HG02981 (cell line): ENCODE measurements around the gene LRMDA.

Source experiments
- ATAC-seq: cut with Tn5 transposase; IDR thresholded peaks from one replicate; pipeline ENCODE4 v1.9.1; 2021; ENCODE audit warnings: mild to moderate bottlenecking, moderate library complexity; ENCODE audit not compliant: unreplicated experiment

LRMDA gene

GRCh38 chr10:76000550-76000949 lies 569.1 kb downstream of the LRMDA start:
- ATAC-seq: no peak

- no peak for ATAC-seq
These were observed 569.6 kb downstream of the LRMDA start for GRCh38 chr10:76001019-76001418.

DNA sequence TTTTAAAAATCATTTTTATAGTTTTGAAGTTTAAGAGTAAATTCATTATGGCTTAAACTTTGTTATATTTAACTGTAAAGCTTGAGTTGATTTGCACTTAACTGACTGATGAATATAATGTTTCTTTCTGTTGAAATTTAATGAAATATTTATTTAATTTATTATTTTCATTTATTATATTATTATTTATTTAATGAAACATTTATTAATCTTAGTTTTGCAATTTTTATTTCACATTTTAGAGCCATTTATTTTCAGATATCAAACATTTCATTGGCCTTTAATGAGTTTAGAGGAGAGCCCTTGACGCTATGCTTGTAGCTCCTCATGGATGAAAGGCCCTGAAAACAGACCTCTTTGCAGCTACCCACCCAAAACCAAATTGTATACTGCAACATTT lies 570.0 kb downstream of the LRMDA start:
- ATAC-seq: no peak

DNA sequence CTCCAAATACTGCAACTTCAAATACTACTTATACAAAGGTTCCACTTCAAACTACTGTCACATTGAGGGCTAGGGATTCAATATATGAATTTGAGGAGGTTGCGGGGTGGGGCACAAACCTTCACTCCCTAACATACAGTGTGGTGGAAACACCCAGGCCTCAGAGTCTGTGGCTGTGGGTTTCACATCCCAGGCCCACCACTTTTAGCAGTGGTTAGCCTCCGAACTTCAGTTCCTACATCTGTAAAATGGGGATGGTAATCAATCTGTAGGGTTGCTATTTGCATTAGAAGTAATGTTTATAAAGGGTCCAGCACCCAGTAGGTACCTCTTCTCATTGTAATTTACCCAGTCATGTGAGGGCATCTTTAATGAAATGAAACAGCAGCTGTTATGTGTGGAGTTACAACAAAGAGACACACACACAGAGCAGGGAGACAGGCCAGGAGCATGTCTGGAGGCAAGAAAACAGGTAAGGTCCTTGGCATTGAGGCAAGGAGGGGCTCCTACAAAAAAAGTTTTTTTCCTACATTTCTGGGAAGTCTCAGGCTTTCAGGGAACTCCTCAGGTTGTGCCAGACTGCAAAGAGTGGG lies 570.9 kb downstream of the LRMDA start:
- no peak for ATAC-seq

- no peak for ATAC-seq
These were observed 576.3 kb downstream of the LRMDA start for GRCh38 chr10:76007667-76008181.

DNA sequence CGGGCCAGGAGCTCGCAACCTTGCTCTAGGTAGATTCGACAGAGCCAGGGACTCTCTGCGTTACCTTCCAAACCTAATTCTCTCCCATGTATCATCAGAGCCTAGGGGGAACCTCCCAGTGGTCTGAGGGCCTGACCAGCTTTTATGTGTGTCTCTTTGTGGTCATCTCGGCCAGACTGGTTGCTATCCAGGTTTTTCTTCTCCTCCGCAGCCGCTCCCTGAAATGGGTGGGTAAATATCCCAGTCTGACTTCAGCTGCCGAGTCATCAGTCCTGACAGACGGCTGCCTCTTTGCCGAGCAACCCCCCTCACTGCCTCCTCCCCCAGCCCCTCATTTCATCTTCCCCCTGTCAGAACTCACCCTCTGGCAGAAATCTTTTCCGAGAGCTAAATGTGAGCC lies 578.1 kb downstream of the LRMDA start:
- ATAC-seq: no peak

DNA sequence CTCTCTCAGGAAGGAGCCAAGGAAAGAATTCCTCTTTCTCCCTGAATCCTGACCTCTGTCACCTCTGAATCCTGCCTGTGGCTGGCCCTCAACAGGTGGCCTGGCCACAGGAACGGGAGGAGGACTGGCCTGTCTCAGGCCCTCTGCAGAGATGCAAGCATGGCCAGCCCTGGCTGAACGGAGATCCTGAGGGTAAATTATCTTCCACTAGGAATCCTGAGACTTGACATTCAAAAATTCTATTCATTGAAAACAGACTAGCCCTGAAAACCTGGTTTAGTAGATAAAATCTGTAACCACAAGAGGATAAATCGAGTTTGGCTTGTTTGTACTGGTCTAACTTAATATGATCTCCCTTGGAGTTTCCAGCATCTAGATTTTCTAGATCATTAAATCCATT lies 579.3 kb downstream of the LRMDA start:
- ATAC-seq: no peak

DNA sequence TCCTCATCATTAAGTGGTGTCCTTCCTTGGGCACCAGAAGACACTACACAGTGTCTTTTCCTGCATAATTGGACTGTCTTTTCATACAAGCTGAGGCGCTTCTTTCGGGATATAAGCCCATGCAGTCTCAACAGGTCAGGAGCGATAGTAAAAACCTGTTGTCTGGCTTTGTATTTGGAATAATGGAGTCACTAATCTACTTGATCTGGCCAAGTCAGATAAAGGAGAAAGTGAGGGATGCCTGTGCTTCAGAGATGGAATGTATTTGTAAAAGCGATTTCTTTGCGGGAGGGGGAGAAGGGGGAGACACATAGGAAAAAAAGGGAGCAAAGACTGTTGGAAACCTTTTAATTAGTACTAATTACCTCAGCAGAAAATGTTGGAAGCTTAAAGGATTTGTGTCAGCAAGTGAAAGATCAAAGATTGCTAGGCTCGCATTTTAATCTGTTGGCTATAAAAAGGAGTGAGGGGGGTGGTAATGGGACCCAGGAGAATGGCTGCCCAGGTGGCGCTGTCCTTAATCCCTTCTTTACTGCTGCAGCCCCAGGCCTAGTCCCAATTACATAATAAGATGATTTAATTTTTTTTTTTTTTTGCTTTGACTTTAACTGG lies 581.4 kb downstream of the LRMDA start:
- ATAC-seq: no peak

- no peak for ATAC-seq
These were observed 583.8 kb downstream of the LRMDA start for GRCh38 chr10:76015245-76015644.

DNA sequence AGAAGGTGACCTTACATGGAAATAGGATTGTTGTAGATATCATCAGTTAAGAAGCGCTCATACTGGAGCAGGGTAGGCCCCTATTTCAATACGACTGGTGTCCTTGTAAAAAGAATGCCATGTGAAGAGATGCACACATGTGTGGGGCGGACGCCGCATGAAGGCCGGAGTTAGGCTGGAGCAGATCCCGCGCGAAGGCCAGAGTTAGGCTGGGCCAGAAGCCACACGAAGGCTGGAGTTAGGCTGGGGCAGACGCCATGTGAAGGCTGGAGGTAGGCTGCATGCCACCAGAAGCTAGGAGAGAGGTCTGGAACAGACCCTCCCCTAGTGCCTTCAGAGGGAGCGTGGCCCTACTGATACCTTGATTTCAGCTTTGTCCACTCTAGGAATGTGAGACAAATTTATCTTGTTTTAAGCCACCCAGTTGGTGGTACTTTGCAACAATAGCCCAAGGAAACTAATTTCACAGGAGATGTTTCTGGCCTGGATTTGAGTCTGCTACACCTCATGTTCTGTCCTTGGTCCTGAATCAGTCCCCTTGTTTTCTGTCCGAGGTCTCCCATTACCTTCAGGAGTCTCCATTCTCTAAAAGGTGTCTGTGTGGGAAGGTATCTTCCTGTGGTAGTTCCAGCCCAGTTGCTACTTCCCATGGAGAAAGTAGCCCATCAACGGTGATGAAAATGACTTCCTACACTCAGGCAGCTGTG lies 585.8 kb downstream of the LRMDA start:
- no peak for ATAC-seq

DNA sequence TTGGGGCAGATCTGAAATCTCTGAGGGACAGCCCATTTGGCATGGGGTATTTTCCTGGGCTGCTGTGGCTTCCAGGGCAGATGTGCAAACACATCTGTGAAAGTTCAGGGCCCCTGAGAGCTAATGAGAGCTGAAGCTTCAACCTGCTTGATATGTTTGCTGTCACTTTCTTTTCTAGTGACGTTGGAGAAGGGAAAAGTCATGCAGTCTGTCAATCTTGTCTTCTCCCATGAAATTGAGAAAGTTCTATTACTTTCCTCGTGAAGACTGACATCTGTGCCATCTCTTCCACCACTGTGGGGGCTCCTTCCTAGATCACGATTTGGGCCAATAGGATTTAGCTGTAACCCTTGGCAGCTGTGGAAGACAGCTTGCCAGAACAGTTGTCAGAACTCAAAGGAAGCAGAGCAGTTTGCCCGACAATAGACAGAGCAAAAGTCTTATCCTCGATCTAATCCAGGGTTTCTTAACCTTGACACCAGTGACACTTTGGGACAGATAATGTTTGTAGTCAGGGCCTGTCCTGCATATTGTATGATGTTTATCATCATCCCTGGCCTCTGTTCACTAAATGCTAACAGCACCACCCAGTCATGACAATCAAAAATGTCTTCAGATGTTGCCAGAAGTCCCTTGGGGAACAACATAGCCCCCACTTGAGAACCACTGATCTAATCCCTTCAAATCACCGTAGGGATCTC lies 586.5 kb downstream of the LRMDA start:
- no peak for ATAC-seq

DNA sequence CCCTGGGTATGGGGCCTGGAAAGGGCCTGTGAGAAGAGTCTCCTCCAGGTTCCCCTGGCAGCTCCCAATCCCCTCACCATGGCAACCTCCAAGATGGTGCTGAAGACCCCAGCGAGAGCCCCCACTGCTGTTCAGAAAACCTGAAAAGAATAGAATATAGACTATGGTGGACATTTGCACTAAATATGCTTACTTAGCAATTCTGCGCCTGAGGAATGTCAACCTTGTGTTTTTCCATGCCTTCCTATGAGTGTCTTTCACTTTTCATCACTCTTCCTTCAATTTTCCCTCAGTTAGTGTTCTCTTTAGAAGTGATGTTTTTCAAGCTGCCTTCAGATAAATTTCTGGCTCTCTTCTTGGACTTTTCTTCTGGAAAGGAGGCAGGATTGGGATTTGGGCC lies 589.2 kb downstream of the LRMDA start:
- ATAC-seq: no peak

- ATAC-seq: no peak
These were observed 590.0 kb downstream of the LRMDA start for GRCh38 chr10:76021398-76021797.

DNA sequence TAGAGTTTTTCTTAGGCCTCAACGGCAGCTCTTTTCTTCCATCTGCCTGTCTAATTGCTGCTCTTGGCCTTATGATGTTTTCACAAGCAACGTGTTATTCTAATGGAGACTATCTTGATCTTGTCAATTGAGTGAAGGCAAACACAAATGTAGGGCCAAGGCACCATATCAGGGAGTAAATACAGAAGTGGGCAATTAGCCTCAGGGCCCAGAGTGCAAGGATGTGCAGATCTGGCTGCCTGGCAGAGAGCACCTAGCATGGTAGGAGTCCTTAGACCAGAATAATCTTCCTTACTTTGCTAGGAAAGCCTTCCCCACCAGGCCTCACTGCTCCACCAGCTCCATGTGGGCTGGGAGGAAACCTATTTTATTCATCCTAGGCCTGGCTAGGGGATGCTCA lies 590.9 kb downstream of the LRMDA start:
- ATAC-seq: no peak

DNA sequence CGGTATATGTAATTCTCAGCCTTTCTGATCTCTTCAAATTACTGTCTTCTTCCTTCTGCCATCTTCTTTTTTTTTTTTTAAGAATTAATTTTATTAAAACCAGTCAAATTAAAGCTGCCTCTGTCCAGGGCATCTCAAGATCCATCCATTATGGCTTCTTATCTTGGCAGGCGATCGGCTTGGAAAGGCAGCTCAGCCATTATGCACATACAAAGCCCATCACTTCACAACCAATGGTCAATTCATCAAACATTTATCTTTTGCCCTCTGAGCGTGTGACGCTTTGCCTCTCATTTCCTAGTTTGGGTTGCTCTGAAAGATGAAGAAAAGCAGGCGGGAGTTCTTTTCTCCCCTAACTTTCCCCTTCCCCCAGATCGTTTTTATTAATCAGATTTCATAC lies 591.6 kb downstream of the LRMDA start:
- no peak for ATAC-seq

- no peak for ATAC-seq
These were observed 593.2 kb downstream of the LRMDA start for GRCh38 chr10:76024460-76025123.

DNA sequence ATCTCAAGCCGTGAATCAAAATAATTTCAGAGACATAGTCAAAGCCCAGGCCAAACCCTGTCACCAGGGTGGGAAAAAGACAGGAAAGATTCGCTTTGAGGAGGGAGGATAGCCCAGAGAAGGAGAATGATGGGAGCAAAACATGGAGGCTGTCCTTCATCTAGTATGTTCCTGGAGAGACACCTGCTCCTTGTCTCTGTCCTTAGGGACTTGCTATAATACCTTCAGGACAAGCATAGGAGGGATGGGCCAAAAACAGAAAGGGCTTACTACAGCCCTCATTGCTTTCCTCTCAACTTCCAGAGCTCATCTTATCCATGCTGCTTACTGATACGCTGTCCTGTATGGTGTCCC lies 593.7 kb downstream of the LRMDA start:
- no peak for ATAC-seq

DNA sequence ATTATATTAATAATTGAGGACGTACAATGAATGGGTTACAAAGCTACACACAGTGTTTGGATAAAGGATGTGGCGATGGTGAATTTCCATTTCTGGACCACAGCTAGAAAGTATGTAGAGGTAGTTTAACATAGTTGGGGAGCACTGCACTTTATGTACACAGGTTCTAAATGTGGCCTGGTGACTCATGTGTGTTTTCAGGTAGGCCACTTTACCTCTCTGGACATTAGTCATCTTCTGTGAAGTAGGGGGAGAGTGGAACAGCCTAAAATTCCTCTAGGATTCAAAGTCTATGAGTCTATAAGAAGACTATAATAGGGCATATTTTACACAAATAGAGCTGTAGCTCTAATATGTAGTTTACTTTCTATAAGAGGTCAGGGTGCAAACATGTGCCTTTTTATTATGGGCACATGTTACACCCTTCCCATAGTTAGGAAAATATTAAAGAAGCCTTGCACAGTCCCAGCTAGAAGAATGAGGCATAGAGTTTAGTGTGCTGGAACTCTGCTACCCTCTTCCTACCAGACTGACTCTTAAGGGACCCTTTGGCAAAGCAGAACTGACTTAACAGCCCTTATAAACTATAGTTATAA lies 594.9 kb downstream of the LRMDA start:
- no peak for ATAC-seq

DNA sequence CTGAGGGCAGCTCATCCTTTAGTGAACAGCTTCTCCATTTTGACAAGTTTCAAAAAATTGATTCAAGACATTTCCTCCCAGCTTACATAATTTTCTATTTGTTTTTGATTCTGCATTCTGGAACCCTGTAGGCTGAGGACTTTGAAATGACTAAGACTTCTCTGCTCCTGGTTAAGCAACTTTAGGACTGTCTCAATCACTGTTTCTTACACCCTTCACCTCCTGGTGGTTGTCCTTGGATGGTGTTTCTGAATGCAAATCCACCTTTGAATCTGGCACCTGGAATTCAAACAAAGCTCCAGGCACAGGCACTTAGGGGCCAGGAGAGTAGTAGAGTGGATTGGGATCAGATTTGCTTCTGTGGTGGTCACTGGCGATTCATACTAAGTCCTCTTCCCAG lies 595.5 kb downstream of the LRMDA start:
- ATAC-seq: no peak

- ATAC-seq: no peak
These were observed 598.4 kb downstream of the LRMDA start for GRCh38 chr10:76029782-76030181.

GRCh38 chr10:76031099-76031498 lies 599.7 kb downstream of the LRMDA start:
- no peak for ATAC-seq
